PFSK-1 (cell line): ENCODE measurements around the gene SLC12A6.

Experiments
- FOXP2 ChIP-seq: optimal IDR thresholded peaks from 2 replicates; pipeline ENCODE3; 2011; ENCODE audit warnings: borderline replicate concordance, control low read depth, inconsistent platforms; ENCODE audit not compliant: insufficient read depth; ENCODE audit errors: extremely low read length, extremely low read depth
- POLR2AphosphoS5 ChIP-seq: IDR thresholded peaks from 2 replicates; pipeline ENCODE4 v1.6.1; 2012; ENCODE audit warnings: low read depth, mild to moderate bottlenecking, control low read depth, low read length, moderate library complexity
- SIN3A ChIP-seq: IDR thresholded peaks from 2 replicates; pipeline ENCODE4 v1.6.1; 2012; ENCODE audit warnings: mild to moderate bottlenecking, low read length, moderate library complexity, borderline replicate concordance; ENCODE audit not compliant: insufficient read depth
- TAF1 ChIP-seq: IDR thresholded peaks from 2 replicates; pipeline ENCODE4 v1.6.1; 2012; ENCODE audit warnings: low read length, control low read depth, borderline replicate concordance; ENCODE audit not compliant: insufficient read depth
- TF ChIP-seq, protein P1 (sequence below), 2 experiments: IDR thresholded peaks; 2 replicates each; pipeline versions ENCODE4 v1.6.1 to v1.8.0; 2011 to 2012; ENCODE audit warnings: low read depth in 2 of 2, low read length in 2 of 2, control low read depth in 1 of 2, inconsistent platforms in 1 of 2, mild to moderate bottlenecking in 1 of 2, moderate library complexity in 1 of 2; ENCODE audit not compliant: insufficient read depth in 1 of 2

Gene SLC12A6

DNA sequence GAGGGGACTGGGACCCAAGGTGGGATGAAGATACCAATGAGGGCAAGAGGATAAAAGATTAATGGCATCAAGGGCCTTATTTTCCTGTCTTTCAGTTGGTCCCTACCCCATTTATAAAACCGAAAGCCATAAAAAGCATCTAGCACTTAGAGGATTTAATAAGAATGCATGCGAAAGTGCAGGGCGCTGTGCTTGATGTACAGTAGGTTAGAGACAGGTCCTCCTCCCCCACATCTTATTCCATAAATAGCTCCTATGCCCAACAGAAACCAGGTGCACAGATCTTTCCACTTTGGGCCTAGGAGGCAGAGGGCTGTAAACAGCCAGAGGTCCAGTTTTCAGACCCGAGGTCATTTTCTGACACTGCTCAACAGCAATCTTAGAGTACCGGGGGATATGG is 28.3 kb upstream of the SLC12A6 start:
- TF ChIP-seq FOXP2 = no peak

DNA sequence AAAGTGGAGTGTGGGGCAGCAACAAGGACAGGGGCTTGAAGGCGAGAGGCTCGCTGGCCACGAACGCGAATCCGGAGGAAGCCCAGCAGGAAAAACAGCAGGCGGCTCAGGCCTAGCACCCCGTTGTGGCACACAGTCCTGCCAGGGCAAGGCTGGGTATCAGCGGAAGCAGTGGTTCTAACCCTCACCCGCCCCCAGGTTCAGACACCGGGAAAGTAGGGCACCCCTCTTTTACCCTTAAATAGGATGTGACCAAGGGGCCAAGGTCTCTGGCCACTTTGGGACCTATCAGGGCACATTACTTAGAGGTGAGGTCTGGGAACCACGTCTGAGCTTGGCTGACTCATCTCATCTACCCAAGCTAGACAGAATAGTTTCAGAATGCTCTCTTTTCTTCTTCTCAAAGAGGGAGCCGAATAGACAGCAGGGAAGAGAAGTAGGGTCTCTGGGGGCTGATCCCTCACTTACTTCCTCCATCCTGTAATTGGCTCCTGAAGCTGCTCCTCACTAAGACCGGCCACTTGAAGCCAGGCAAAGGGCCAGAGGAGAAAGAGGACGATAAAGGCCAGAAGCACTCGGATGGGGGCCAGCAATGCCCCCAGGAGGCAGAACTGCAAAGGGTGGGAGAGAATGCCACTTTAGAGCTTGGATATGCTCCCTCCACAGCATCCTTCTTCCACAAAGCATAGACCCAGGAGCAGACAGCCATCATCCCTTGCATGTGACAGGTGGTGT is 27.7 kb upstream of the SLC12A6 start:
- no peak for TF ChIP-seq TAF1
- TF ChIP-seq, protein P1, sequence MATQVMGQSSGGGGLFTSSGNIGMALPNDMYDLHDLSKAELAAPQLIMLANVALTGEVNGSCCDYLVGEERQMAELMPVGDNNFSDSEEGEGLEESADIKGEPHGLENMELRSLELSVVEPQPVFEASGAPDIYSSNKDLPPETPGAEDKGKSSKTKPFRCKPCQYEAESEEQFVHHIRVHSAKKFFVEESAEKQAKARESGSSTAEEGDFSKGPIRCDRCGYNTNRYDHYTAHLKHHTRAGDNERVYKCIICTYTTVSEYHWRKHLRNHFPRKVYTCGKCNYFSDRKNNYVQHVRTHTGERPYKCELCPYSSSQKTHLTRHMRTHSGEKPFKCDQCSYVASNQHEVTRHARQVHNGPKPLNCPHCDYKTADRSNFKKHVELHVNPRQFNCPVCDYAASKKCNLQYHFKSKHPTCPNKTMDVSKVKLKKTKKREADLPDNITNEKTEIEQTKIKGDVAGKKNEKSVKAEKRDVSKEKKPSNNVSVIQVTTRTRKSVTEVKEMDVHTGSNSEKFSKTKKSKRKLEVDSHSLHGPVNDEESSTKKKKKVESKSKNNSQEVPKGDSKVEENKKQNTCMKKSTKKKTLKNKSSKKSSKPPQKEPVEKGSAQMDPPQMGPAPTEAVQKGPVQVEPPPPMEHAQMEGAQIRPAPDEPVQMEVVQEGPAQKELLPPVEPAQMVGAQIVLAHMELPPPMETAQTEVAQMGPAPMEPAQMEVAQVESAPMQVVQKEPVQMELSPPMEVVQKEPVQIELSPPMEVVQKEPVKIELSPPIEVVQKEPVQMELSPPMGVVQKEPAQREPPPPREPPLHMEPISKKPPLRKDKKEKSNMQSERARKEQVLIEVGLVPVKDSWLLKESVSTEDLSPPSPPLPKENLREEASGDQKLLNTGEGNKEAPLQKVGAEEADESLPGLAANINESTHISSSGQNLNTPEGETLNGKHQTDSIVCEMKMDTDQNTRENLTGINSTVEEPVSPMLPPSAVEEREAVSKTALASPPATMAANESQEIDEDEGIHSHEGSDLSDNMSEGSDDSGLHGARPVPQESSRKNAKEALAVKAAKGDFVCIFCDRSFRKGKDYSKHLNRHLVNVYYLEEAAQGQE (IDR thresholded peaks at IDR 0.05; ENCODE audit: insufficient read depth in 1 of 2, low read depth in 2 of 2, low read length in 2 of 2) = no peak
- TF ChIP-seq FOXP2 = no peak
- TF ChIP-seq SIN3A = no peak
- TF ChIP-seq POLR2AphosphoS5 = no peak

DNA sequence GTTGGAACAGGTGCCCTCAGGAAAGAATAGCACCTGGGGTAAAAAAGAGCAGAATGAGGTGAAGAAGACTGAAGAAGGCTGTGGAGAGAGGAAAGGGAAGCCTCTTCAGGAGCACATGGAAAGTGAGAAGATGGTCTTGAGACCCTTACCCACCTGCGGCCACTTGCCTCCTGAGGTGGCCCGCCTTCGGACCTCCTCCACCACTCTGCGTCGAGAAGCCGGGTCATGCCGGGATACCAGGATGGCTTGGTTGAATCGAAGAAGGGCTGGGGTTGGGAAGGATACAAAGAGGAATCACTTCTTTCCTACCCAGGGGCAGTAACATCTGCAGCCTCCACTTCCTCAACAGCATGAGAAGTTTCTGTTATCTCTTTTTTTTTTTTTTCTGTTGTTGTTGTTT is 26.5 kb upstream of the SLC12A6 start:
- no peak for TF ChIP-seq FOXP2
- no peak for TF ChIP-seq SIN3A
- TF ChIP-seq, protein P1 (IDR thresholded peaks at IDR 0.05; ENCODE audit: insufficient read depth in 1 of 2, low read depth in 2 of 2, low read length in 2 of 2) = no peak
- no peak for TF ChIP-seq POLR2AphosphoS5
- TF ChIP-seq TAF1 = no peak

DNA sequence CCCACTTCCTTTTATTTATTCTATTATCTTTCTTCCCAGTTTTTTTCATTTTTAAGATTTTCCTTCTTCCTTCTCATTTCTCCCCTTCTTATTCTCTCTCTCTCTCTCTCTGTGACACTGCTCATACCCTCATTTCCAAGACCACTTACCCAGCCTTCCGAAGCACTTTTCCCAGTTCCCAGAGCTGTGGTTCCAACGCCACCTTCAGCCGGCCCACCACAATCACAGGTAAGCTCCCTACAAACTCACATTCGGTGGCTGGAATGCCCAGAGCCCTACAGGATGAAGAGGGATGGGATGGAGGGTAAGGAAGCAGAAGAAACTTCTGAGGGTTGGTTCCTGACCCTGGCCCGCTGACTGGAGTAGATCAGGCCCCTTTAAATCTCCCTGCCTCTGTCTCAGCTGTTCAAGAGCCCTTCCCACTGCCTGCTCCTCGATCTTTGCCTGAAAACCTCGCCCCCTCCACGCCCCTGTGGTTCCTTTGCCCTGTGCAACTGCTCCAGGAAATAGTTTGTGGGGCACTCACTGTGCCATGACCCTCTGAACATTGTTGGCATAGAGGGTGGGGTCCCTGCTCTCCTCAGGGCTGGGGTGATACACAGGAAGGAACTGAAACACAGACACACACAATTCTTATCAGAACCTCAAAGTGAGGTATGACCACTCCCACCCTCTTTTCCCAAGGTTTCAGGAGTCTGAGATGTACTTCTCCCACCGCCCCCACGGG is 24.6 kb upstream of the SLC12A6 start:
- TF ChIP-seq SIN3A (no peak), POLR2AphosphoS5 (no peak), FOXP2 (no peak), TAF1 (no peak)
- TF ChIP-seq, protein P1 (IDR thresholded peaks at IDR 0.05; ENCODE audit: insufficient read depth in 1 of 2, low read depth in 2 of 2, low read length in 2 of 2) = no peak

DNA sequence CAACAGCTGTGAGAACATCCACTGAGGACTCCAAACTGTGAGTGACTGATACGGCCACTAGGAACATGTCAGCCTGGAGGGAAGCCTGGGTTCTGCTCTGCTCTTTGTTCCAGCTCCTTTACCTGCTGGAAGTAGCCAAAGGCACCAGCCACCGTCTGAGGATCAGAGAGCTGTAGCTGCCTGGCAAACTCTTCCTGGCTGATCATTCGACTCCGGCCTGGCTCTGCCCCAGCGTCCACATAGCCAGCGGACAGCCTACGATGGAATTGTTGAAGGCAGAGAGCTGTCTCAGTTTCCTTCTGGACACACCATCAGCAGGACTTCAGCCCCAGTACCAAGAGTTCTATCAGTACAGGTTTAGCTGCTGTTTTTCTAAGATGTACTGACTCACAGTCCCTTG is 23.7 kb upstream of the SLC12A6 start:
- TF ChIP-seq SIN3A (no peak), POLR2AphosphoS5 (no peak), TAF1 (no peak), FOXP2 (no peak)
- TF ChIP-seq, protein P1 (IDR thresholded peaks at IDR 0.05; ENCODE audit: insufficient read depth in 1 of 2, low read depth in 2 of 2, low read length in 2 of 2) = no peak
